Caco-2 (cell line): ENCODE measurements around the gene LRRC3B. TPM values are rescaled to one million over a fixed set of nuclear protein-coding genes. Genes with fewer than 3 reads are reported as not detected.

Source experiments
- BruUV-seq: library from RNA; stranded (reverse); fragments of 400-500 nt; replicated peaks from 2 replicates; lab custom pipeline; 2021; lab: Mats Ljungman, UMichigan
- CTCF ChIA-PET: fragments of 300-600 bp; sonication (Branson Sonifier 250); formaldehyde crosslinking; loops from one replicate; lab custom pipeline; 2022; ENCODE audit warnings: antibody characterized with exemption; lab: Charles Lee
- POLR2A ChIA-PET: fragments of 300-600 bp; sonication (Branson Sonifier 250); formaldehyde crosslinking; loops from one replicate; lab custom pipeline; 2022; ENCODE audit warnings: antibody characterized with exemption; lab: Charles Lee
- DNase-seq, 2 experiments: peaks; one replicate each; pipeline versions ENCODE4 v3.0.0 to v3.0.0-alpha.2; 2020 to 2022
- H3K27me3 ChIP-seq: replicated peaks from 2 replicates; pipeline ENCODE4 v1.6.0; 2011; ENCODE audit warnings: low read length; ENCODE audit not compliant: control insufficient read depth, insufficient read depth
- H3K36me3 ChIP-seq: 2 replicates; pipeline ENCODE4 v1.5.1; 2011; ENCODE audit warnings: low read length; ENCODE audit not compliant: control insufficient read depth, insufficient read depth
- H3K4me1 ChIP-seq: fragments of 250-450 bp; sonication (Bioruptor Pico); 2 replicates; pipeline ENCODE4 v1.5.1; 2020; ENCODE audit warnings: mild to moderate bottlenecking
- H3K4me3 ChIP-seq: 2 replicates; pipeline ENCODE4 v1.5.1; 2011; ENCODE audit warnings: low read depth, mild to moderate bottlenecking, control low read depth, low read length
- H3K9me3 ChIP-seq: fragments of 250-450 bp; sonication (Bioruptor Pico); 2 replicates; pipeline ENCODE4 v1.5.1; 2020; ENCODE audit warnings: mild to moderate bottlenecking, moderate library complexity
- H3K27ac Mint-ChIP-seq: one replicate; pipeline ENCODE4 v1.8.0; 2022; ENCODE audit warnings: mixed read lengths; ENCODE audit not compliant: unreplicated experiment
- H3K27me3 Mint-ChIP-seq: one replicate; pipeline ENCODE4 v1.8.0; 2022; ENCODE audit warnings: mixed read lengths; ENCODE audit not compliant: insufficient read depth, unreplicated experiment
- H3K36me3 Mint-ChIP-seq: one replicate; pipeline ENCODE4 v1.8.0; 2022; ENCODE audit warnings: mild to moderate bottlenecking, mixed read lengths; ENCODE audit not compliant: insufficient read depth, unreplicated experiment
- H3K4me1 Mint-ChIP-seq: one replicate; pipeline ENCODE4 v1.8.0; 2022; ENCODE audit warnings: low read depth, mixed read lengths; ENCODE audit not compliant: unreplicated experiment
- H3K4me3 Mint-ChIP-seq: one replicate; pipeline ENCODE4 v1.8.0; 2022; ENCODE audit warnings: mild to moderate bottlenecking, moderate library complexity, mixed read lengths; ENCODE audit not compliant: unreplicated experiment
- H3K9me3 Mint-ChIP-seq: one replicate; pipeline ENCODE4 v1.8.0; 2022; ENCODE audit warnings: mixed read lengths; ENCODE audit not compliant: unreplicated experiment
- intact Hi-C: fragments of 100-400 bp; cut with micrococcal nuclease; formaldehyde crosslinking; loops from one replicate; pipeline ENCODE4 v1.10.0; 2022; ENCODE audit not compliant: unreplicated experiment
- total RNA-seq: library from RNA; stranded (reverse); gene quantifications from 2 replicates; pipeline ENCODE4 v1.2.3, GENCODE V29; 2022
- TF ChIP-seq, protein P1 (sequence below), 2 experiments: fragments of 200-600 bp in 1 of 2; IDR thresholded peaks; 1 replicate in 1 of 2; 2 replicates in 1 of 2; pipeline versions ENCODE4 v1.5.1 to v1.8.0; 2011 to 2022; ENCODE audit warnings: antibody characterized with exemption in 1 of 2, control low read depth in 1 of 2, inconsistent platforms in 1 of 2, low read depth in 1 of 2, low read length in 1 of 2, mild to moderate bottlenecking in 1 of 2, moderate library complexity in 1 of 2; ENCODE audit not compliant: insufficient read depth in 1 of 2, severe bottlenecking in 1 of 2, unreplicated experiment in 1 of 2

LRRC3B gene
- total RNA-seq, 1 experiment from 2014 or later, result not detected

DNA sequence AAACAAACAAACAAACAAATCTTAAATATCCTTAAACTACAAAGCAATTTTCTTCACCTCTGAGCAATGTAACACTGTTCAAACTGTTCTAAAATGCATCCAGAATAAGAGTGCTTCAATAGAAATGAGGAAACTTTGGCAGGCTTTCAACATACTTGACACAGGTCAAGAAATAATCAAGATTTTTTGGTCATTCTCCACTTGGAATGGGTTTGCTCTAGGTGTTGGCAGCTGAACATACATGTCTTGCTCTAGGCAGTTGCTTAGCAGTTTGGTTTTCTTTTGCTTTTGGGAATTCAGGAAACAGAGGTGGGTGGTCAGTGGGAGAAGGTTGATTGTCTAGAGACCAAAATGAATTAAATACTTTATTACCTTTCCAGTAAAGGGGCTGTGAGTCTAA is 1.4 kb upstream of the LRRC3B start:
- ChIA-PET CTCF (no interaction called here), POLR2A (no interaction called here)
- no peak overlapping the region for H3K27ac Mint-ChIP-seq
- H3K4me1 Mint-ChIP-seq, result no peaks in the 10 kb centered on the region
- intact Hi-C loops, result no loop called here
- Histone ChIP-seq H3K4me3 (no peak overlapping the region), H3K9me3 (no peaks in the 10 kb centered on the region), H3K4me1 (no peaks in the 10 kb centered on the region), H3K36me3 (no peaks in the 10 kb centered on the region), H3K27me3 (no peaks in the 10 kb centered on the region)
- TF ChIP-seq, protein P1, sequence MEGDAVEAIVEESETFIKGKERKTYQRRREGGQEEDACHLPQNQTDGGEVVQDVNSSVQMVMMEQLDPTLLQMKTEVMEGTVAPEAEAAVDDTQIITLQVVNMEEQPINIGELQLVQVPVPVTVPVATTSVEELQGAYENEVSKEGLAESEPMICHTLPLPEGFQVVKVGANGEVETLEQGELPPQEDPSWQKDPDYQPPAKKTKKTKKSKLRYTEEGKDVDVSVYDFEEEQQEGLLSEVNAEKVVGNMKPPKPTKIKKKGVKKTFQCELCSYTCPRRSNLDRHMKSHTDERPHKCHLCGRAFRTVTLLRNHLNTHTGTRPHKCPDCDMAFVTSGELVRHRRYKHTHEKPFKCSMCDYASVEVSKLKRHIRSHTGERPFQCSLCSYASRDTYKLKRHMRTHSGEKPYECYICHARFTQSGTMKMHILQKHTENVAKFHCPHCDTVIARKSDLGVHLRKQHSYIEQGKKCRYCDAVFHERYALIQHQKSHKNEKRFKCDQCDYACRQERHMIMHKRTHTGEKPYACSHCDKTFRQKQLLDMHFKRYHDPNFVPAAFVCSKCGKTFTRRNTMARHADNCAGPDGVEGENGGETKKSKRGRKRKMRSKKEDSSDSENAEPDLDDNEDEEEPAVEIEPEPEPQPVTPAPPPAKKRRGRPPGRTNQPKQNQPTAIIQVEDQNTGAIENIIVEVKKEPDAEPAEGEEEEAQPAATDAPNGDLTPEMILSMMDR (IDR thresholded peaks at IDR 0.05; ENCODE audit: insufficient read depth in 1 of 2, low read depth in 1 of 2, low read length in 1 of 2, severe bottlenecking in 1 of 2, unreplicated experiment in 1 of 2), result no peak
- DNase-seq, result no peak
- H3K36me3 Mint-ChIP-seq, result no peaks in the 10 kb centered on the region
- H3K4me3 Mint-ChIP-seq, result no peak overlapping the region
- H3K27me3 Mint-ChIP-seq, result peaks cover 8% of the 10 kb centered on the region
- no peaks in the 10 kb centered on the region for H3K9me3 Mint-ChIP-seq
- no TSS peak for BruUV-seq

DNA sequence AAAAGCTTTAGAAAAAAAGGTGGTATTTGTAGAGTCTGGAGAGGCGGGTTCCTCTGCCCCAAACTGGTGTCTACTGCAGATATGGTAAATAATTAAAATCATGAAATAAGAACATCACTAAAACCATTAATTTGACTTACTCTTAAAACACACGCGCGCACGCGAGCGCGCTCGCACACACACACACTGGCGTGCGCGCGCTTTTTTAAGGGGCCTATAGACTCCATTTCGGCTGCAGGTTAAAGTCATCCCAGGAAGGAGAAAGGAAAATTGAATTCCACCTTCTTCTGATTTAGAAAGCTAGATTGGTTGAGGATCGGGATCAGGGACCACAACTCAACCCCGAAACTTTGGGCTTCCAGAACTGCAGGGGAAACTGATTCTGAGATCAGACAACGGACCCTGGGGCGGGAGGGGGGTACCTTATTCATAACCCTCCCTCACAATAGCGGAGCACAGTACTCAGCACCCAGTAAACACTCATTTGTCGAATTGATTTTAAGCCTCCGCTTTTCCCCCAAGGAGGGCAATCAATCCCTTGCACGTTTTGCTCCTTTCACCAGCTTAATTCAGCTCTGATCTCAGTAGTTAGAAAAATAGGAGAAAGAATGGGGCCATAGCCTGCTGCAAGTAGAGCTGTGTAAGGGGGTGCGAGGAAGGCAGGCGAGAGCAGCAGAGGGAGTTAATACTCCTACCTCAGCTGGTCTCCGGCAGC is 509 bp upstream of the LRRC3B start:
- Histone ChIP-seq H3K27me3 (no peaks in the 10 kb centered on the region), H3K9me3 (no peaks in the 10 kb centered on the region), H3K36me3 (no peaks in the 10 kb centered on the region), H3K4me1 (no peaks in the 10 kb centered on the region), H3K4me3 (no peak overlapping the region)
- intact Hi-C loops, result no loop called here
- no peaks in the 10 kb centered on the region for H3K4me1 Mint-ChIP-seq
- H3K27ac Mint-ChIP-seq, result no peak overlapping the region
- H3K9me3 Mint-ChIP-seq, result no peaks in the 10 kb centered on the region
- no peaks in the 10 kb centered on the region for H3K36me3 Mint-ChIP-seq
- BruUV-seq, result no TSS peak
- TF ChIP-seq, protein P1 (IDR thresholded peaks at IDR 0.05; ENCODE audit: insufficient read depth in 1 of 2, low read depth in 1 of 2, low read length in 1 of 2, severe bottlenecking in 1 of 2, unreplicated experiment in 1 of 2), result no peak
- ChIA-PET POLR2A (no interaction called here), CTCF (no interaction called here)
- no peak overlapping the region for H3K4me3 Mint-ChIP-seq
- H3K27me3 Mint-ChIP-seq, result peaks cover 8% of the 10 kb centered on the region
- no peak for DNase-seq

DNA sequence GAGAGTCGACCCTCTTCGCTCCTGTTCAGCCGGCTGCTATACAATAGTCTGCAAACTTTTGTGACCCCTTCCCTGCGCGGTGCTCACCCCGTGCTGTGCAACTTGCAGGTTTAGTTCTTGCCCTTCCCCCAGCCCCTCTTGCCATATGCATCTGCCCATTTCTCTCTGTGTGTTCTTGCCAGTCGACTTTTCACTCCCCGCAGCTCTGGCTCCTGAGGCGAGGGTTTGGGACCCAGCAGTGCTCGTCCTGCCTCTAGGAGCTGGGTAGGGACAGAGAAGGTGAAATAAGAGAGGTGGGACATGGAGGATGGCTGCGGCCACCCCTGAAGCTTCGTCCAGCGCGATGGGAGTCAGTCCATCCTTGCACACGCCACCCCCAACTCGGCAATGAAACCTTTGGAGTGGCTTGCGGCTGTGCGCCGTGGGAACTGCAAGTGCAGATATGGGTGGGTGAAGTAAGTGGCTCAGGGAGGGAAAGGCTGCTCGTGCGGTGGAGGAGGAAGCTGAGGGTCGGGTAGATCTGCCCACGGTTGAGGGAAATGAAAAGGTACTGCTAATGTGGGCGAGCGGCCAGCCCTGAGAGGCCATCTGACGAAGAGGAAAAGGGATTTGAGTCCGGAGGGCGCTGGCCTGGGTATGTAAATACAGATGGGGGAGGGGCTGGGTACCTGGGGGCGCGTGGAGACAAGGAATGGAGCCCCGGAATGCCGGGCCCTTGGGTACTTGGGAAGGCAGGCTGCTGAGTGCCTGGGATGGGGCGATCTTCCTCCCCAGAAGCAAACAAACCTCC is 1.0 kb downstream of the LRRC3B start:
- no TSS peak for BruUV-seq
- H3K27me3 ChIP-seq, result no peaks in the 10 kb centered on the region
- POLR2A ChIA-PET, result no interaction called here

More for the DNA sequence above, 1.0 kb downstream of the LRRC3B start:
- H3K4me3 ChIP-seq, result no peak overlapping the region
- H3K27ac Mint-ChIP-seq, result no peak overlapping the region
- no peaks in the 10 kb centered on the region for H3K9me3 ChIP-seq
- no peak overlapping the region for H3K4me3 Mint-ChIP-seq
- CTCF ChIA-PET, result no interaction called here
- H3K4me1 ChIP-seq, result no peaks in the 10 kb centered on the region
- DNase-seq, result no peak
- TF ChIP-seq, protein P1 (IDR thresholded peaks at IDR 0.05; ENCODE audit: insufficient read depth in 1 of 2, low read depth in 1 of 2, low read length in 1 of 2, severe bottlenecking in 1 of 2, unreplicated experiment in 1 of 2), result no peak
- H3K36me3 ChIP-seq, result no peaks in the 10 kb centered on the region
- H3K27me3 Mint-ChIP-seq, result peaks cover 8% of the 10 kb centered on the region
- no peaks in the 10 kb centered on the region for H3K36me3 Mint-ChIP-seq
- H3K4me1 Mint-ChIP-seq, result no peaks in the 10 kb centered on the region
- H3K9me3 Mint-ChIP-seq, result no peaks in the 10 kb centered on the region
- intact Hi-C loops, result no loop called here
